Neutrophil (primary cell): ENCODE data around the gene CD300H.
A peak's percentile ranks its signal among the peaks of the same experiment; 100 is the strongest.

Source experiments
- H3K27ac ChIP-seq: fragments of 200-600 bp; sonication (generic); 2 replicates; pipeline ENCODE4 v1.5.1; 2016; ENCODE audit warnings: mild to moderate bottlenecking, moderate library complexity
- H3K27me3 ChIP-seq: fragments of 200-600 bp; sonication (generic); 2 replicates; pipeline ENCODE4 v1.6.0; 2016; ENCODE audit warnings: mild to moderate bottlenecking
- H3K36me3 ChIP-seq: fragments of 200-600 bp; sonication (generic); 2 replicates; pipeline ENCODE4 v1.5.1; 2017
- H3K4me1 ChIP-seq, 2 experiments: fragments of 200-600 bp in 1 of 2; sonication (generic) in 1 of 2; 1 replicate in 1 of 2; 2 replicates in 1 of 2; pipeline versions ENCODE4 v1.5.1 to v1.6.1; 2013 to 2016; ENCODE audit warnings: low read depth in 1 of 2, low read length in 1 of 2, mild to moderate bottlenecking in 1 of 2, moderate library complexity in 1 of 2; ENCODE audit not compliant: control insufficient read depth in 1 of 2, insufficient read depth in 1 of 2
- H3K4me3 ChIP-seq, 2 experiments: fragments of 200-600 bp in 1 of 2; sonication (generic) in 1 of 2; 1 replicate in 1 of 2; 2 replicates in 1 of 2; pipeline ENCODE4 v1.5.1; 2013 to 2016; ENCODE audit warnings: low read depth in 1 of 2, low read length in 1 of 2, mild to moderate bottlenecking in 1 of 2, moderate library complexity in 1 of 2
- H3K9me3 ChIP-seq: fragments of 200-600 bp; sonication (generic); 2 replicates; pipeline ENCODE4 v1.5.1; 2016
- CTCF ChIP-seq: fragments of 200-600 bp; sonication (generic); IDR thresholded peaks from 2 replicates; pipeline ENCODE4 v1.5.1; 2016; ENCODE audit warnings: antibody characterized with exemption

CD300H gene

GRCh38 chr17:74567397-74567796 is at the start of gene CD300H:
Gene CD300H, minus strand, starts transcription at chr17:74567509.
- Histone ChIP-seq H3K27me3 (peaks cover 83% of the 10 kb centered on the region), H3K4me3 (peak within 1 kb of the TSS in 1 of 2 experiments; percentile 55), H3K36me3 (no peaks in the 10 kb centered on the region), H3K4me1 (peaks cover 26 to 60% of the 10 kb centered on the region in 2 experiments), H3K9me3 (no peaks in the 10 kb centered on the region), H3K27ac (peak within 1 kb of the TSS; percentile 72)
- no peak for TF ChIP-seq CTCF

GRCh38 chr17:74616696-74617095 is 49.4 kb upstream of the CD300H start:
- Histone ChIP-seq H3K36me3 (no peaks in the 10 kb centered on the region), H3K9me3 (no peaks in the 10 kb centered on the region), H3K4me1 (peaks cover 0 to 12% of the 10 kb centered on the region in 2 experiments), H3K27ac (no peak overlapping the region), H3K4me3 (no peak overlapping the region), H3K27me3 (peaks cover 98% of the 10 kb centered on the region)
- TF ChIP-seq CTCF: no peak

- no peaks in the 10 kb centered on the region for H3K9me3 ChIP-seq
- no peak for TF ChIP-seq CTCF
- H3K4me3 ChIP-seq: no peak overlapping the region
- H3K36me3 ChIP-seq: no peaks in the 10 kb centered on the region
- no peak overlapping the region for H3K27ac ChIP-seq
- peaks cover 98% of the 10 kb centered on the region for H3K27me3 ChIP-seq
- H3K4me1 ChIP-seq: peaks cover 0 to 12% of the 10 kb centered on the region in 2 experiments
These were observed 44.7 kb upstream of the CD300H start for GRCh38 chr17:74612046-74612445.

- Histone ChIP-seq H3K4me1 (peaks cover 0 to 9% of the 10 kb centered on the region in 2 experiments), H3K27me3 (peaks cover 92% of the 10 kb centered on the region), H3K4me3 (no peak overlapping the region), H3K9me3 (no peaks in the 10 kb centered on the region), H3K27ac (no peak overlapping the region), H3K36me3 (no peaks in the 10 kb centered on the region)
- no peak for TF ChIP-seq CTCF
These were observed 42.8 kb upstream of the CD300H start for GRCh38 chr17:74610108-74610507.

- no peaks in the 10 kb centered on the region for H3K36me3 ChIP-seq
- no peaks in the 10 kb centered on the region for H3K9me3 ChIP-seq
- no peak overlapping the region for H3K4me3 ChIP-seq
- H3K27ac ChIP-seq: no peak overlapping the region
- no peak for TF ChIP-seq CTCF
- peaks cover 0 to 9% of the 10 kb centered on the region in 2 experiments for H3K4me1 ChIP-seq
- H3K27me3 ChIP-seq: peaks cover 89% of the 10 kb centered on the region
These were observed 41.2 kb upstream of the CD300H start for GRCh38 chr17:74608511-74608910.

- peaks cover 0 to under 1% of the 10 kb centered on the region in 2 experiments for H3K4me1 ChIP-seq
- H3K27ac ChIP-seq: no peak overlapping the region
- peaks cover 89% of the 10 kb centered on the region for H3K27me3 ChIP-seq
- no peaks in the 10 kb centered on the region for H3K36me3 ChIP-seq
- H3K4me3 ChIP-seq: no peak overlapping the region
- H3K9me3 ChIP-seq: no peaks in the 10 kb centered on the region
- TF ChIP-seq CTCF: no peak
These were observed 39.9 kb upstream of the CD300H start for GRCh38 chr17:74607221-74607620.
